NCI-H1436 (cell line): ENCODE data around the gene SSTR3.

Source experiments
- DNase-seq: peaks from one replicate; lab custom pipeline; 2025; lab: John Stamatoyannopoulos, UW

SSTR3 gene

DNA sequence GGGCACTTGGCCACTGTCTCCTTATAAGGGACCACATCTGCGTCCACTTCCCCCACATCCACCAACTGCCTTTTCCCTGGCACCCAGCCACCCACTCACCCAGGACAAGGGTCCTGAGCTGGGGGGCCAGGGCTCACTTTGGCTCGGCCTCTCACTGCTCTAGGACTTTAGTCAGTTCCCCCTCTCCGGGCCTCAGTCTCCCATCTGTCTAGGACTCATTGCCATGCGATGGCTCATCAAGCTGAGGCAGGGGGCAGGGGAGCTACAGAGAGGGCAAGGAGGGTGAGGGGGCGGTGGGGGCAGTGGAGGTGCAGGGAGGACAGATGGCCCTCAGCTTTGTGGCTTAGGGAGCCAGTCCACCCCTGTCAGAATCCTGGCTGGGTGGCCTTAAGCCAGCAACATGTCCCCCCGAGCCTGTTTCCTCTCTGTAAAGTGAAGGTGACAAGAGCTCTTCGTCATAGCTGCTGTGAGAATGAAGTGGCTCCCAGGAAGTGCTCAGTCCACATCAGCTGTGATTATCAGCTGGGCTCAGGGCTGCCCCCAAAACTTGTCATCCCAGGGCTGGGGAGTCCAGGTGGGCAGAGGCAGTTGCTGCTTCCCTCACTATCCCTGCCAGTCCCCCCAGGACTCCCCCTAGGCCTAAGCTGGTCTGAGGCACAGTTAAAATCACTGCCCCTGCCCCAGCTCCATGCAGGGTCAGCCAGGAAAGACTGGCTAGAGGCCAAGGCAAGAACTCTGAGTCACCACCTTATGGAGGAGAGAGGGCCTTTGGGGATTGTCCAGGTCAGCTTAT, 16.9 kb upstream of the SSTR3 start:
- no peak for DNase-seq

DNA sequence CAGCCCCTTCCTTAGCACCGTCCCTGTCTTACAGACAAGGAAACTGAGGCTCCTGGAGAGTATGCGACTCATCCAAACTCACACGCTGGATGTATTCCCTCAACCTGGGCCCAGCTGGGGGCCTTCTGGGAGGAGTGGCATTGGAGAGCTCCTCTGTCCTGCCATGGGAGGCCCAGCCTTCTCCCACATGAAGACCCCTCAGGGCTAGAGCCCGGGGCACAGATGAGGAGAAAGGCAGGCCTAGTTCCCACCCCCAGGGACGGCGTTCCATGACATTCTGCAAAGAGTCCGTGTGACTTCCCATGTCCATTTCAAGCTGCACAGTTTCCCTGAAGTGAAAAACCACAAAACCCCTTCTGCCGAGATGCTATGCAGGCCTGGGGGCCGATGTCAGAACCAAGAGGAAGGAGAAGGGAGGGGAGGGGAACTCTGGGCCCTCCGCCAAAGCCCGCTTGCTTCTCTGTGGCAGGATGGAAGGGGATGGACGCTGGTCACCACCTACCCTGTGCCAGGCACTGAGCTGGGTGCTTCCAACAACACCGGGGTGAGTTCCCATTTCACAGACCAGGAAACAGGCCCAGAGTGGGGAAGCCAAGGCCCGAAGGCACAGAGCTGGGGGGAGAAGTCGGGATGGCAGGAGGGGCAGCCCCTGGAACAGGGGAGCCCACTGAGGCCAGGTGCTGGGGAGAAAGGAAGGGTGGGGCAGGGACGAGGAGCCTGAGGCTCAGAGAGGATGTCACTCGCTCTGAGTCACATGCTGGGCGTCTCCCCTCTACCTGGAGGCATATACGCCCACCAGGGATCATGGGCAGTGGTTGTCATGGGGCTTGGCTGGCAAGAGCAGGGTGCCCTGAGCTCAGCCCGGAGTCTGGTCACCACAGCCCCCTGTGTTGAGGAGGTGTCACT, 16.1 kb upstream of the SSTR3 start:
- DNase-seq = no peak

DNA sequence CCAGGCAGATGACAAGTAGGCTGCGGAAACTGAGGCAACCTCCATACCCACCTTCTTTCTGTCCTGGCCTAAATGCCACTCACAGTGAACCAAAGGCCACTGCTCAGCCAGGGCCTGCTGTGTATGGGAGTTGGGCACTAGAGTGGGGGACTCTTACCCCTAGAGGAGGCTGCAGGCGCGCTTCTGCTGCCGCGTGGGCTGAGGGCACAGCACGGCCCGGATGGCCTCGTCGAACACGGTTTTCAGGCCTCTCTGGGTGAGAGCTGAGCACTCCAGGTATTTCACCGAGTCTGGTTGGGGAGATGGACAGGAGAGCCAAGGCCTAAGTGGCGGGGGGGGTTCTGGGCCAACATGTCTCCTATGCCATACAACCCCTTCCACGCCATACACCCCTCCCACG, 14.2 kb upstream of the SSTR3 start:
- no peak for DNase-seq

DNA sequence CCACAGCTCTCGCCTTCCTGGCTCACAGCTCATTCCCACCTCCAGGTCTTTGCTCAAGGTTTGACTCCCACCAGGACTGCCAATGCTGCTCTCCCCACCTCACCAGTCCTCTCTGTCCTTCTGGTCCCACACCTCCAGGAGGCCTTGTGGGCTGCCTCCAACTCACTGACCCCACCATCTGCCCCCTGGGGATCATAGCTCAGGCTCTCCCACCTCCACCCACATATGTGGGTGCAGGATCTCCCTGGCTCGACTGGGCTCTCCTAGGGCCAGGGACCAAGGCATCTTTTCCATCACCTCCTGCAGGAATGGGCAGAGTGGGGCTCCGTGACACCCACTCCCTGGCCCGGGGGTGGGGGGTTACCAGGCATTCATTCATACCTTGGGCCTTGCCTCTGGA, 13.8 kb upstream of the SSTR3 start:
- DNase-seq = no peak

DNA sequence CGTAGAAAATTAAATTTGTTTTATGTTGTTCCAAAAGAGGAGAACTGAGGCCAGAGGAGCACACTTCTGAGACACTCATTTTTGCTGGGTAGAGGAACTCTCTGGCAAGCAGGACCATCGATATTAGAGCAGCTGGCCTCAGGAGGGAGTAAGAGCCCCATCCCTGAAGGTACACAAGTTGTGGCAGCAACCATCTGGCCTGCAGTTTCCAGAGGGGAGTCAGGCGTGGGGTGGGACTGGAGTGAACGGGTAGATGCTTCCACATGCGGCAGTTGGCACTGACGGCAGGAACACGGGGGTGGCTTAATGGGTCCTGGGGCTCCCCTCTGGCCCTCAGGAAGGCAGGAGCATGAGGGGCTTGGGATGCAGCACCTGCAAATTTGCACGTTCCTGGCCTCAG, 13.2 kb upstream of the SSTR3 start:
- DNase-seq = no peak

DNA sequence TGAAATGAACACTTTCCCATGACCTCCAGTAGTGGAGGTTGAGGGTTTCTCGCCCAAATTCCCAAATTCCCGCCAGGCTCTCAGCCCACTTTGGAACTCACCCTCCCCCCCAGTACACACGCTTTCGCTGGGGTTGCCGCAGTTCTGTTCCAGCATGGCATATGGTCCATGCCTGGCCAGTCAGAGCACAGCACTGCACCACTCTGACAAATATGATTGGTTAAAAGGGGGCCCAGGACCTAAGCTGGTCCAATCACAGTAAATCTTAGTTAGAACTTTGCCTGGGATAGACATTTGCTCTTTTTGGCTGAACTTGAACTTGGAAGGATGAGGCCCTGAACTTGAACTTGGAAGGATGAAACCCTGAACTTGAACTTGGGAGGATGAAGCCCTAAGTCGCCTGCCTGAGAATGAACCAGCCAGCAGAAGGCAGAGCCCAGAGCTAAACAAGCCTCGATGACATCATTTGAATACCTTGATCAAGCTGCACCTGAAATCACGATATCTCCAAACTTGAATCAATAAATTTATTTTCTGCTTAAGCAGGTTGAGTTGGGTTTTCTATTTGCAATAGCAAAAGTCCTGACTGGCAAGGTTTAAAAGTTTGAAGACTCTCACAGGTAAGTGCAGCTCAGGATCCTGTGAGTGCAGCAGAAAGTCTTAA, 12.6 kb upstream of the SSTR3 start:
- no peak for DNase-seq

DNA sequence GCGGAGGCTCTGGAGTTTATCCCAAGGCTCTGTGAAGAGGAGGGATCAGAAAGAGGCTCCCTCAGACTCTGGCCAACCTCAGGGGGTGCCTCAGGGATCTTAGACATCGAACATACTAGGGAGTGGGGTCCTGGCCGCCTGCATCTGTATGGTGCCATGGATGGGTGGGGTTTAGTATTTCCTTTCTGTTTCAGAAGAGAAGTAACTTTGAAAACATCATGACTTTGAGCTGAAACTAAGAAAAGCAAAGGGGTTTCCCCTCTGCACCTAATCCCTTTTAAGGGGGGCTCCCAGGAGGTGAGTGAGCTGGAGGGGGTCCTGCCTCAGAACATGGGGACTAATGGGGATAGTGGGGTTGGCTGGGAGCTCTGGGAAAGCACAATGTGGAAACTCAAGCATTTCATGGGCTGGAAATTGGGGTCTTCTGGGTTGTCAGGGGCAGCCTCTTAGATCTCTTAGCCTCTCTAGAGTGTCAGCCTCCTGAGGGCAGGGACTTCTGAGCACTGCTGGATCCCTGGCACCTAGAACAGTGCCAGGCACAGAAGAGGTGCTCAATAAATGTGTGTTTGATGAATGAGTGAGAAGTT, 11.8 kb upstream of the SSTR3 start:
- no peak for DNase-seq

DNA sequence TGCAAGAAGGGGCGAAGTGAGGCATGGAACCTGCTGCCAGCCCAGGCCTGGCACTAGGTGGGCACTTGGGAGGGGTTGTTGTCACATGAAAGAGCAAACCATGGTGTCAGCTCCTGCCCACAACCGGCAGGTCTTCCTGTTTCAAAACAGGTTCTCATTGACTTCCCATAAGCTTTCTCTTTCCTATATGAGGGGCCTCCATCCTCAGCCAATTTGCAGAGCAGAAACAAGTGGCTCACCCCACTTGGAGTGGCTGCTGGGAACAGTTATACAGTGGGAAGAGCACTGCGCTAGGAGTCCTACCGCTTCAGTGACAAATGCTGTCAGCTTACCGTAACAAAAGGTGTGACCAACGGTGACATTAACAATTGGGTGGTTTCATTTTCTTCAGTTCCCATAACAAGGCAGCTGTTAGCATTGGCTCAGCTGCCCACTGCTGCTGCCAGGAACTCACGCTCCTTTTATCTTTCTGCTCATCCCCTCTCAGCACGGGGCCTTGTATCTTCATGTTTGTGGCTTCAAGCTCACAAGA, 10.2 kb upstream of the SSTR3 start:
- DNase-seq = no peak

DNA sequence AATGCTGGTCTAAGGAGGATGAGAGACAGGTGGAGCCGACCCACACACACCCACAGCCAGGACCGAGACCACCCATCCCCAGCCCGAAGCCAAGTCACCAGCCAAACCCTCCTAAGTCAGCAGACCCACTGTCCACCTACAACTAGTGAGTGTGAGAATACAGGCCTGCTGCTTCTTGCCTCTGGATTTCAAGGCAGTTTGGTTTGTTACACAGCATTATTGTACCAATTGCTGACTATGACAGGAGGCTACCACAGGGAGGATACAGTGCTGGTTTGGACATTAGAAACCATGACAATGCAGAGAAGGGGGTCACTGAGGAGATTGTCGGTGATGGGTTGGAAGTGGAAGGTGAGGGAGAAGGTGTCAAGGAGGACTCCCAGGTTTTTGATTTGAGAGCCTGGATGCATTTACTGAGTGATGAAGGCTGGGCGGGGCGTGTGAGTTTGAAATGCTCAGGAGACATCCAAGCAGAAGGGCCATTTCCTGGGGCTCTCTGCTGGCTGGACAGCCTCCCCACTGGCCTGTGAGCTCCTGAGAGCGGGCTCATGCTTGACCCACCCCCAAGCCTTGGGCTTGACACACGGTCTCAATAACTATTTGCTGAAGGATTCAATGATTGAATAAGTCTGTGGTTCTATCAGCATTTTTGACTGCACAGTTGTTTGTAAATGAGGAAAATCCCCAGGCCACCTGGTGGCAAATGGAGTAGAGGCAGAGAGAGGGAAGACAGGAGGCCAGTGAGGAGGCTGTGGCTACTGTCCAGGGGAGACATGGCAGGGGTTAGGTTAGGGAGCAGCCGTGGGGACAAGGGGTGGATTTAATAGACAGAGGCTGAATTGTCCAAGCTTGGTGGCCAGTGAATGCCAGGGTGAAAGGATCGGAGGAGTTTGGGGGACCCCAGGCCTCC, 9.4 kb upstream of the SSTR3 start:
- DNase-seq = no peak

DNA sequence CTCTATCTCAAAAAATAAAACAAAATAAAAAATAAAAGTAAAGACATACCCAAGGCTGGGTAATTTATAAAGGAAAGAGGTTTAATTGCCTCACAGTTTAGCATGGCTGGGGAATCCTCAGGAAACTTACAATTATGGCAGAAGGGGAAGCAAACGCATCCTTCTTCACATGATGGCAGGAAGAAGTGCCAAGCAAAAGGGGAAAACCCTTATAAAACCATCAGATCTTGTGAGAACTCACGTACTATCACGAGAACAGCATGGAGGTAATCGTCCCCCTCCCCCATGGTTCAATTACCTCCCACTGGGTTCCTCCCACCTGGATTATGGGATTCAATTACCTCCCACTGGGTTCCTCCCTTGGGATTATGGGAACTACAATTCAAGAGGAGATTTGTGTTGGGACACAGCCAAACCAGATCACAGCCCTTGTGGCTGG, 8.3 kb upstream of the SSTR3 start:
- no peak for DNase-seq

DNA sequence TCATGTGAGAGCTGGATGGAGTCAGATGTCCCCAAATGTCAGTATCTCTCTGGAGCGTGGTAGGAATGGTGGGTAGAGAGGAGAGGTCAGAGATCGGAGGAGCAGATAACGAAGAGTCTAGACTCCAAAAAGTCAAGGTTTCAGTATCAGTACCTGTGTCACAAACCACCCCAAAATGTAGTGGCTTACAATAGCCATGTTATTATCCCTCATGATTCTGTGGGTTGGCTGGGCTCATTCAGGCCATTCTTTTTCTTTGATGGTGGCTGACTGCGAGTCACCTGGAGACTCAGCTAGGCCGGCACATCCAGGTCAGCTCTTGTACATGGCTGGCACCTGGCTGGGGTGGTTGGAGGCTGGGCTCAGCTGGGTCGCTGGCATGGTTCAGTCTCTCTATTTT, 7.3 kb upstream of the SSTR3 start:
- DNase-seq = no peak

DNA sequence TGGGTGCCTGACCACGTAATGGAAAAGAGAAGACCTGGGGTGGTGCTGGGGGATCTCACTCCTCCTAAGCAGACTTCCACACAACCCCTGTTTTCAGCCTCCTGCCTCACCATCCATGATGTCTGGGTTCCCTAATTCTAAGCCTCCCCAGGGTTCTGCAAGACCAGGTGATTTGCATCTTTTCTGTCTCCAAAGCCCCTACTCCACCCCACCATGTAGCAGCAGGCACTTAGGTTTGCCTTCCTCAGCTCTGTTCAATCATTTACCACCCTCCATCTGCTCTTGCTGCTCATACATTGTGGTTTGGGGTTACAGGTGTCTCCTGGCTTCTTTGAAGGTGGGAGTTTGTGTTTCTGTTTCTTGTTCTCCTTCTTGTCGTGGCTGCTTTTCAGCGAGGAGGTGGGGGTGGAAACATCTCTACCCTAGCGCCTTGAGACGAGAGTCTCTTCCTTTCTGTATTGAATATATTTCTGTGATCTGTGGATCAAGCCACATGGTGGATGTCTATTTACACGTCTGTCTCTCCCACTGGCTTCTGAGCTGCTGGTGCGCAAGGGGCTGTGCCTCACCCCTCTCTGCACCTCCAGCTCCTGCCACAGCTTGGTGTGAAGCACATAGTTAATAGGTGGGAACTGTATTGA, 6.6 kb upstream of the SSTR3 start:
- no peak for DNase-seq

DNA sequence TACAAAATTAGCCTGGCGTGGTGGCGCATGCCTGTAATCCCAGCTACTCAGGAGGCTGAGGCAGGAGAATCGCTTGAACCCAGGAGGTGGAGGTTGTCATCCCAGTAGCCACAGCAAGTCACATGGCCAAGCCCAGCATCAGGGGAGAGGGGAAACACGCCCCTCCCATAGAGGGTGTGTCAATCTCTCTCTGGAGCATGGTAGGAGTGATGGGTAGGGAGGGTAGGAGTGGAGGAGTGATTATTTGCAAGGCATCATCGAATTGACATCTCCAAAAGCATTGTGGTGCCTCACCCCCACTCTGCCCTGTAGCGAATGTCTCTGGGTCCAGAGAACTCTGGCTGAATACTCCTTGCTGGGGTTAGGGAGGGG, 6.1 kb upstream of the SSTR3 start:
- DNase-seq = no peak

DNA sequence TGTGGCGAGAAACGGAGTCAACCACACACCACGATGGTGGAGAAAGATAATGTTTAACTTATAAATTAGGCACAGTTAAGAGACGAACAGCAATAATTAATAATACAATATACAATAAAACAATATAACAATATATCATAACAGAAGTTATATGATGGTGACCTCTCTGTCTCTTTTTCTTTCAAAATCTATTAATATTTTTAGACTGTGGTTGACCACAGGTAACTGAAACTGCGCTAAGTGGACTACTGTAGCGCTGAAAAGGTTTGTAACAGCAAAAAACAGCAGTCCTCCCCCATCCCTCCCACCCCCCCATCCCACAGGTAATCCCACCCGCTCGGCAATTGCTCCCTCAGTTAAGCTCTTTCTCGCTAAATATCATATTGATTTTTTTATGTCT, 3.6 kb upstream of the SSTR3 start:
- no peak for DNase-seq

DNA sequence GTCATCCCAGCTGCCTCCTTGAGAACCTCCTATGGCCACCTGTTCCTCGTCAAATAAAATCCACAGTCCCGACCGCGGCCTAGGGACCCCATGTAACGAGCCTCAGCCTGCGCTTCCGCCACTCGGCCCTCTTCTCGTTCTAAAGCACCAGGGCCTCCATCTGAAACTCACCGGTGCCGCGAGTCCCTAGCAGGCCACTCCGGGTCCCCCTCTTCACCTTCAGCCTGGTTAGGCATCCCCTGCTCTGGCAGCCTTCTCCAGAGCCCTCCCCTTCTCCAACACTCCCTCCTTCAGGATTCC, 2.4 kb upstream of the SSTR3 start:
- DNase-seq = no peak

DNA sequence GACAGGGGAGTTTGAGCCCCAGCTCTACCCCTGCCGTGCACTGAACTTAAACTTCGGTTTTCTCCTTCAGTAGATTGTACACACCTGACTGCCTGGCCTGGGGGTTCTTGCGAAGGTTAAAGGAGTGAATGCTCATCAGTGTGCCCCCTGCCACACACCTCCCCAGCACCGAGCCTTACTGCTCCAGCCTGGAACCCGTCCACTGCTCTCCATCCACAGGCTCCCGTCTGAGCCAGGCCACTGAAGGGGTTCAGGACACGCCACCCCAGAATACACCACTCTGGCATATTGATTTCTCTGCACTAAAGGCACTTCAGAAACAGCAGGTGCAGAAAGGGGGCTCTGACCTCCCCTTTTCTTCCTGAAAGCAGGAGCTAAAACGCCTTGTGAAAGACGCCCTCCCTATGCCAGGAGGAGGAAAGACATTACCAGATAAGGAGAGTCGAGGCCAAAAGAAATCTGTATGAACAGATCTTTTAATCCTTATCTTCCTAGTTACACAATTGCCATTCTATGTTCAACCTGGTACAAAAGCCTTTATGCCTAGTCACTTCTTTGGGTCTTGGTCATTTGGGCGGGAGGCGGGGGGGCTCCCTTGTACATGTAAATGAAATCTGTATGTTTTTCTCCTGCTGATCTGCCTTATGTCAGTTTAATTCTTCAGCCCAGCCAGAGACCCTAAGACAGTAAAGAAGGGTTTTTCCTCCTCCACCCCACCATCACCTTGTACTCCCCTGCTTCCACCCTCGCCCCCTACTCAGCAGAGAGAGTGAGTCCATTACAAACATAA, 1.9 kb upstream of the SSTR3 start:
- no peak for DNase-seq

DNA sequence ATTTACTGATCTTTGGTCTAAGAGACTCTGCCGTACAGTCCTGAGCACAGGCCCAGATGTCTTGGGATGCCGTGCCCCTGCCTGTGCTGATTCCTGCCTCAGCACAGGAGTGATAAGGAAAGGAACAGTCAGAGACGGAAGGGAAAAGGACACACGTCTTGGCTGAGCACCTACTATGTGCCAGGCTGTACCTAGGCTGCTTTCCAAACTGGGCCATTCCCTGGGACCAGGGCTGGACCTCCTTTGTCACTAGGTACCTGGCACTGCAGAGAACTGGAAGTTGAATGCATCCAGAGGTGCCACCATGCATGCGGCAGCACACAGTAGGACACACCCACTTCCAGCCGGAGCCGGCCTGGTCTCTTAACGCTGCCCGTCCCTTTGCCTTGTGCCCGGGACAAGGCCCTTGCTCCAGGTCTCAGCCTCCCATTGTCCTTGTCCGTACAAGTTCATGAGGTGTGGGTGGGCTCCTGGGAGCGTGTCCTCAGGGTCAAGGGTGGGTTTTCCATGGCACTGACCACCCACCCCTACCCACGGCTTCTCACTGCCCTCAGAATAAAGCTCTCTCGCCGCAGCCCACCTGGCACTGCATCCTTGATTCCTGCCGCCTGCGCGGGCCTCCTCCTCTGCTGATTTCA, 1.1 kb upstream of the SSTR3 start:
- no peak for DNase-seq

DNA sequence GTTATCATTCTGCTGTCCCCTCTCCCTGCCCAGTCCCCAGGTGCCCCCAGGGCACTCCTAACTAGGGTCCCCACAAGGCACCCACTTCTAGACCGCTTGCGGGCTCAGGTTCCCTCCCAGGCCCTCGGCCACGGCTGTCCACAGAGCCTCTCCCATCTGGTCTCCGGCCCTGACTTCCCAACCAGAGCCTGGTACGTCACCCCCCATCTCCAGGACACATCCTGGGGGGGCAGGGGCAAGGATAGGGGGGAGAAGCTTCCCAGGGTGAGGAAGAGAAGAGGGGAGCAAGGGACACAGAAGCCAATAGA, 457 bp downstream of the SSTR3 start:
- DNase-seq = no peak

DNA sequence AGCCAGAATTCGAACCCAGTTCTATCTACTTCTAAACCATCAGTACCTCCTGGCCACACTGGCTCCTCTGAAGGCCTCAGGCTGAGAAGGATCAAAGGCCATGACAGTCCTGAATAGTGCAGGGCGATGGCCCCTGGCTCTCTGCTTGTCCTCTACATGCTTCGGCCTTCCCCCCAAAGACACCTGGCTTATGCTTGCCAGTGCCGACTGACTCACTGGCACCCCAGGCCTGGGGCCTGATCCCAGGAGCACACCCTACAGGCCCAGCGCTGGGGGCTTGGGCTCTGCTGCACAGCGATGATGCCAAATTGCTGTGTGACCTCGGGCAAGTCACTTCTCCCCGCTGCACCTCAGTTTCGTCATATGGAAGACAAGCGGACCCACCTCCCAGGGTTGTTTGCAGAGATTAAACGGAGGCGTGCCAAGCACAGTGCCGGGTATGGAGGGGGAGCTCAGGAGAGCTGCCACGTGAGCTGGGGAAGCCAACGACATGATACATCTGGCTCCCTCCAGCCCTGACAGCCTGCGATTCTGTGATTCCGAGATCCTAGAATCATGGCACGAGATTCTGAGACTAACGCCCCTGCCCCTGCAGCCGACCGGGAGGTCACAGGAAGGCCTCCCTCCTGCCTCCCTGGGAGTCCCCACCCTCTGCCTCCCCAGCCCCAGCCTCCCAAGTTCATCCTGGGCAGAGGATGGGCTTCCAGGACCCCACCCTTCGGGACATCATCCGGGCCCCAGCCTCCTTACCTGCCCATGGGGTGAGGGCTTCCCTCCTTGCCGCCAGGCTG, 1.0 kb downstream of the SSTR3 start:
- DNase-seq = no peak
